GM21737 (cell line): ENCODE measurements around the gene PLEKHA6.

Source experiments
- ATAC-seq: cut with Tn5 transposase; IDR thresholded peaks from one replicate; pipeline ENCODE4 v1.9.1; 2021; ENCODE audit warnings: mild to moderate bottlenecking, moderate library complexity; ENCODE audit not compliant: unreplicated experiment

PLEKHA6 gene

DNA sequence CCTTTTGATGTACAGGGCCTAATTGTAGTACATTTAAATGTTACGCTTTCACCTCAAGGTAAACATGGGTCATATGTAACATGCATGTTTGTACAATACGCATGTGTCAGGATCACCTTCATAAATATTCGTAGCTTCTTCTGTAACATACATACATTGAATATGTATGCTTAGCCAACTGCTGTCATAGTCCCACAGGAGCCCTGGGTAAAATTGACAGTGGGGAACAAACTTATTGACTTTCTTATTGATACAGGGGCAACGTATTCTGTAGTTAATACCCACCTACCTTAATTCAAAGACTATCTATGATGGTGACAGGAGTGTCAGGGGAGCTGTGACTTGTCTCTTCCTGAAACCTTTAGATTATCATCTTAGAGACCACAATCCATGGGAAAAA is 189.9 kb downstream of the PLEKHA6 start:
- no peak for ATAC-seq
